Heart left ventricle (tissue), 16 donors: Measurements from ENCODE around the gene FAM111A. TPM values are rescaled to one million over a fixed set of nuclear protein-coding genes. Genes with fewer than 3 reads are reported as not detected.
A peak's percentile ranks its signal among the peaks of the same experiment; 100 is the strongest.

Experiments
- ATAC-seq, 4 donors: fragments of 200-7000 bp; cut with Tn5 transposase; one replicate each; pipeline ENCODE4 v1.9.1; 2020 to 2022; ENCODE audit warnings: moderate library complexity in 4 of 4, mild to moderate bottlenecking in 3 of 4, moderate number of reproducible peaks in 1 of 4
- DNase-seq, 5 donors: peaks; one replicate each; pipeline ENCODE4 v3.0.0-alpha.2; 2020
- H3K27ac ChIP-seq, 12 donors: fragments of 200-600 bp; sonication (generic) in 4 of 12; one replicate each; pipeline versions ENCODE4 v1.5.0 to v1.8.0; 2016 to 2022; ENCODE audit warnings: mild to moderate bottlenecking in 2 of 12
- H3K27me3 ChIP-seq, 9 donors: fragments of 200-600 bp; sonication (generic) in 2 of 9; one replicate each; pipeline versions ENCODE4 v1.5.1 to v1.8.0; 2016 to 2022; ENCODE audit warnings: mild to moderate bottlenecking in 3 of 9
- H3K36me3 ChIP-seq, 9 donors: fragments of 200-600 bp; sonication (generic) in 2 of 9; one replicate each; pipeline versions ENCODE4 v1.5.0 to v1.8.0; 2018 to 2022; ENCODE audit warnings: mild to moderate bottlenecking in 2 of 9
- H3K4me1 ChIP-seq, 12 donors: fragments of 200-600 bp; sonication (generic) in 4 of 12; one replicate each; pipeline versions ENCODE4 v1.5.0 to v1.8.0; 2016 to 2022; ENCODE audit warnings: mild to moderate bottlenecking in 3 of 12
- H3K4me3 ChIP-seq, 12 donors: fragments of 200-600 bp; sonication (generic) in 4 of 12; one replicate each; pipeline versions ENCODE4 v1.5.0 to v1.8.0; 2017 to 2022; ENCODE audit warnings: mild to moderate bottlenecking in 9 of 12, moderate library complexity in 4 of 12
- H3K9me3 ChIP-seq, 12 donors: fragments of 200-600 bp; sonication (generic) in 4 of 12; one replicate each; pipeline versions ENCODE4 v1.5.0 to v1.8.0; 2016 to 2022; ENCODE audit warnings: mild to moderate bottlenecking in 1 of 12
- CTCF ChIP-seq, 12 donors: fragments of 200-600 bp; sonication (generic) in 4 of 12; IDR thresholded peaks; one replicate each; pipeline versions ENCODE4 v1.5.0 to v1.8.0; 2018 to 2022; ENCODE audit warnings: antibody characterized with exemption in 12 of 12, mild to moderate bottlenecking in 5 of 12
- POLR2A ChIP-seq, 2 donors: fragments of 450-650 bp; IDR thresholded peaks; one replicate each; pipeline ENCODE4 v1.6.1; 2017; ENCODE audit warnings: antibody characterized with exemption in 2 of 2, mild to moderate bottlenecking in 2 of 2, moderate library complexity in 2 of 2
- WGBS, 4 donors: extraction: QIAGEN DNeasy Blood & Tissue Kit in 2 of 4; methylation state at CpG; one replicate each; pipeline versions ENCODE4 v1.1.5 to v1.1.7; 2013 to 2018; 5-methylcytosine and 5-hydroxymethylcytosine counted together
- intact Hi-C, 10 donors: fragments of 100-400 bp; cut with DNase I; formaldehyde crosslinking; loops; one replicate each; pipeline versions ENCODE4 v1.11.1 to v1.14.2; 2022
- polyA plus RNA-seq, 2 donors: library from polyadenylated mRNA; stranded (reverse); fragments of 200-250 nt; gene quantifications; one replicate each; pipeline ENCODE4 v1.2.3, GENCODE V29; 2013
- total RNA-seq, 9 donors: library from RNA; depleted of rRNA in 2 of 9; stranded (reverse); fragments of >200 nt in 2 of 9; fragmentation: NEBNext Ultra II Directional in 3 of 9; extraction: Animal tissue kit (Norgen Biotek cat#: 25700) in 3 of 9; gene quantifications; one replicate each; pipeline versions ENCODE4 v1.1.0 to v1.2.4, GENCODE V29; 2016 to 2023
- donor health status: ischemic (EF 13 %, LVEDD 7.1; RV severe dilation, severe dysfunction).
- donor health status: healthy with polysubstance abuse.
- donor health status: DM: no; HTN: yes; CAD: no.
- donor health status: DM: no; HTN: no; CAD: no.
- donor health status: ischemic (EF 25% LVEDD 6.9; RV normal size, moderate dysfunction).
- donor health status: ischemic (EF 25% LVEDD 5.7; RV mildly dilated, moderate dysfunction).
- donor health status: healthy.
- donor health status: DM: yes; HTN: yes; CAD: no.
- donor health status: ischemic (EF 35%, LVEDD 5.7; RV mildly dilated, moderate dysfunction).
- donor health status: nonischemic (EF 11% LVEDD 7.7; RV severe dilation, severe dysfunction).
- donor health status: DM: yes; HTN: yes; CAD: no.
- donor health status: PGD.
- donor health status: ischemic (EF 29% LVEDD 5.4; RV normal size, mild dysfunction).
- donor health status: nonischemic (EF 23%, LVEDD 6.1; RV moderate dilation, normal function).

FAM111A gene
- total and polyA plus RNA-seq, 11 donors: 3.3 to 38.3 (median 8.0) TPM

- peak overlapping the region in 1 of 12 donors; percentile 12 for H3K4me3 ChIP-seq
- H3K27ac ChIP-seq: peak overlapping the region in 1 of 12 donors; percentile 48
- H3K4me1 ChIP-seq: peaks cover 0 to 6% (median 0%) of the 10 kb centered on the region in 12 donors
- peaks cover 0 to 45% (median 17%) of the 10 kb centered on the region in 9 donors for H3K36me3 ChIP-seq
- ATAC-seq (no peak), DNase-seq (no peak)
- no peaks in the 10 kb centered on the region for H3K9me3 ChIP-seq
- no peak for TF ChIP-seq CTCF (IDR thresholded peaks at IDR 0.05)
- TF ChIP-seq POLR2A (IDR thresholded peaks at IDR 0.05): no peak
- intact Hi-C loops: loop anchor here in 5 of 10 donors (10.0 kb wide), 3 partner anchors 58 to 498 kb away; no protein-coding TSS in a partner anchor
- WGBS, 4 donors: 91 to 94% (median 93%) methylated on average over 8 of the region's 8 CpGs
- no peaks in the 10 kb centered on the region for H3K27me3 ChIP-seq
These were observed 9.8 kb downstream of the FAM111A start for GRCh38 chr11:59152312-59152951.

- Histone ChIP-seq H3K4me1 (peaks cover 0 to 6% (median 0%) of the 10 kb centered on the region in 12 donors), H3K27me3 (no peaks in the 10 kb centered on the region), H3K9me3 (no peaks in the 10 kb centered on the region), H3K4me3 (no peak overlapping the region), H3K27ac (no peak overlapping the region), H3K36me3 (peaks cover 0 to 32% (median 13%) of the 10 kb centered on the region in 9 donors)
- WGBS, 4 donors: 75 to 79% (median 76%) methylated on average over 5 of the region's 5 CpGs
- DNase-seq: no peak
- ATAC-seq: no peak
- intact Hi-C loops: loop anchor here in 7 of 10 donors (5.0 to 10.0 kb wide), 6 partner anchors 52 to 500 kb away; no protein-coding TSS in a partner anchor
- TF ChIP-seq POLR2A (IDR thresholded peaks at IDR 0.05) (no peak), CTCF (IDR thresholded peaks at IDR 0.05) (no peak)
These were observed 12.0 kb downstream of the FAM111A start for GRCh38 chr11:59154610-59155009.

- intact Hi-C loops: loop anchor here in 7 of 10 donors (5.0 to 10.0 kb wide), 6 partner anchors 55 to 503 kb away; no protein-coding TSS in a partner anchor
- Histone ChIP-seq H3K36me3 (peaks cover 0 to 9% (median 0%) of the 10 kb centered on the region in 9 donors), H3K4me3 (no peak overlapping the region), H3K27me3 (peaks cover 0 to 10% (median 0%) of the 10 kb centered on the region in 9 donors), H3K4me1 (peaks cover 0 to 4% (median 0%) of the 10 kb centered on the region in 12 donors), H3K27ac (no peak overlapping the region), H3K9me3 (no peaks in the 10 kb centered on the region)
- DNase-seq (no peak), ATAC-seq (no peak)
- 64 to 71% (median 69%) methylated on average over 3 of the region's 3 CpGs for WGBS, 4 donors
- TF ChIP-seq POLR2A (IDR thresholded peaks at IDR 0.05): no peak
These were observed 14.8 kb downstream of the FAM111A start for GRCh38 chr11:59157433-59157832.

GRCh38 chr11:59158206-59159068, 15.8 kb downstream of the FAM111A start:
- DNase-seq (peak in 3 of 5 donors; percentile 25 to 49 (median 36)), ATAC-seq (peak; percentile 52 to 86 (median 84))
- TF ChIP-seq POLR2A (IDR thresholded peaks at IDR 0.05) (no peak), CTCF (IDR thresholded peaks at IDR 0.05) (peak; percentile 73 to 88 (median 80))
- Histone ChIP-seq H3K27me3 (peaks cover 0 to 11% (median 0%) of the 10 kb centered on the region in 9 donors), H3K9me3 (no peaks in the 10 kb centered on the region), H3K4me3 (no peak overlapping the region), H3K36me3 (no peaks in the 10 kb centered on the region), H3K4me1 (peaks cover 0 to 4% (median 0%) of the 10 kb centered on the region in 12 donors), H3K27ac (no peak overlapping the region)
- 32 to 43% (median 36%) methylated on average over 8 of the region's 8 CpGs for WGBS, 4 donors
- intact Hi-C loops: loop anchor here in 7 of 10 donors (5.0 to 10.0 kb wide), 6 partner anchors 56 to 504 kb away; no protein-coding TSS in a partner anchor
